H9 (cell line): ENCODE data around the gene ATXN1L. TPM values are rescaled to one million over a fixed set of nuclear protein-coding genes. Genes with fewer than 3 reads are reported as not detected.
A peak's percentile ranks its signal among the peaks of the same experiment; 100 is the strongest.

Experiments used
- DNase-seq: peaks from one replicate; pipeline ENCODE4 v3.0.0-alpha.2; 2017
- H2AFZ ChIP-seq: one replicate; pipeline ENCODE4 v1.6.1; 2013; ENCODE audit warnings: mild to moderate bottlenecking, low read length, control low read depth, moderate library complexity
- H2AK5ac ChIP-seq: 2 replicates; pipeline ENCODE4 v1.6.1; 2013; ENCODE audit warnings: low read length, control low read depth, mixed read lengths; ENCODE audit not compliant: insufficient read length
- H2BK120ac ChIP-seq: one replicate; pipeline ENCODE4 v1.6.1; 2013; ENCODE audit warnings: low read depth, mild to moderate bottlenecking, low read length, control low read depth, inconsistent platforms; ENCODE audit not compliant: poor library complexity, severe bottlenecking
- H2BK12ac ChIP-seq: 2 replicates; pipeline ENCODE4 v1.6.1; 2013; ENCODE audit warnings: low read length, control low read depth, mixed read lengths, low read depth; ENCODE audit not compliant: insufficient read length
- H2BK15ac ChIP-seq: 2 replicates; pipeline ENCODE4 v1.6.1; 2013; ENCODE audit warnings: low read depth, low read length, control low read depth
- H2BK20ac ChIP-seq: one replicate; pipeline ENCODE4 v1.6.1; 2013; ENCODE audit warnings: low read depth, mild to moderate bottlenecking, low read length, control low read depth, inconsistent platforms; ENCODE audit not compliant: poor library complexity, severe bottlenecking
- H2BK5ac ChIP-seq: 2 replicates; pipeline ENCODE4 v1.6.1; 2013; ENCODE audit warnings: low read length, control low read depth, mixed read lengths; ENCODE audit not compliant: insufficient read length
- H3K14ac ChIP-seq: 2 replicates; pipeline ENCODE4 v1.6.1; 2013; ENCODE audit warnings: low read length, control low read depth; ENCODE audit not compliant: insufficient read depth
- H3K18ac ChIP-seq: 2 replicates; pipeline ENCODE4 v1.6.1; 2013; ENCODE audit warnings: low read depth, mild to moderate bottlenecking, mixed read lengths, low read length, control low read depth; ENCODE audit not compliant: insufficient read length
- H3K23ac ChIP-seq: 2 replicates; pipeline ENCODE4 v1.6.1; 2013; ENCODE audit warnings: low read length, control low read depth, mixed read lengths, low read depth; ENCODE audit not compliant: insufficient read length
- H3K23me2 ChIP-seq: 2 replicates; pipeline ENCODE4 v1.6.1; 2013; ENCODE audit warnings: low read depth, mild to moderate bottlenecking, mixed read lengths, low read length, control low read depth; ENCODE audit not compliant: insufficient read length, poor library complexity, severe bottlenecking
- H3K27ac ChIP-seq: 2 replicates; pipeline ENCODE4 v1.5.1; 2013; ENCODE audit warnings: low read length, control low read depth, mixed read lengths, low read depth; ENCODE audit not compliant: insufficient read length
- H3K27me3 ChIP-seq: 2 replicates; pipeline ENCODE4 v1.6.1; 2013; ENCODE audit warnings: low read length, control low read depth, inconsistent platforms; ENCODE audit not compliant: insufficient read depth
- H3K4ac ChIP-seq: 2 replicates; pipeline ENCODE4 v1.6.1; 2013; ENCODE audit warnings: low read depth, mild to moderate bottlenecking, control low read depth, inconsistent platforms, low read length, moderate library complexity
- H3K4me1 ChIP-seq: 2 replicates; pipeline ENCODE4 v1.6.1; 2013; ENCODE audit warnings: low read length, control low read depth, inconsistent platforms; ENCODE audit not compliant: insufficient read depth
- H3K4me2 ChIP-seq: 2 replicates; pipeline ENCODE4 v1.6.1; 2013; ENCODE audit warnings: low read length, control low read depth, mixed read lengths; ENCODE audit not compliant: insufficient read length, insufficient read depth
- H3K56ac ChIP-seq: 2 replicates; pipeline ENCODE4 v1.6.1; 2013; ENCODE audit warnings: low read depth, mild to moderate bottlenecking, mixed read lengths, low read length, control low read depth; ENCODE audit not compliant: insufficient read length
- H3K79me1 ChIP-seq: 2 replicates; pipeline ENCODE4 v1.6.1; 2013; ENCODE audit warnings: low read depth, mild to moderate bottlenecking, moderate library complexity, low read length, control low read depth, inconsistent platforms; ENCODE audit not compliant: insufficient read depth, poor library complexity, severe bottlenecking
- H3K79me2 ChIP-seq: 2 replicates; pipeline ENCODE4 v1.6.1; 2013; ENCODE audit warnings: low read length, control low read depth, inconsistent platforms; ENCODE audit not compliant: insufficient read depth
- H3K9ac ChIP-seq: 2 replicates; pipeline ENCODE4 v1.6.1; 2013; ENCODE audit warnings: low read length, control low read depth, mixed read lengths; ENCODE audit not compliant: insufficient read length; ENCODE audit errors: extremely low read depth
- H3K9me3 ChIP-seq: one replicate; pipeline ENCODE4 v1.6.1; 2013; ENCODE audit warnings: low read depth, low read length, inconsistent platforms; ENCODE audit not compliant: control insufficient read depth
- H3T11ph ChIP-seq: one replicate; pipeline ENCODE4 v1.6.1; 2013; ENCODE audit warnings: mild to moderate bottlenecking, low read length, control low read depth, inconsistent platforms
- H4K20me1 ChIP-seq: one replicate; pipeline ENCODE4 v1.6.1; 2013; ENCODE audit not compliant: control insufficient read depth, insufficient read length, insufficient read depth
- H4K5ac ChIP-seq: 2 replicates; pipeline ENCODE4 v1.6.1; 2013; ENCODE audit warnings: low read depth, mild to moderate bottlenecking, mixed read lengths, low read length, control low read depth; ENCODE audit not compliant: insufficient read length
- H4K8ac ChIP-seq: replicated peaks from 2 replicates; pipeline ENCODE4 v1.6.1; 2013; ENCODE audit warnings: low read length, control low read depth, mixed read lengths, low read depth; ENCODE audit not compliant: insufficient read length
- H4K91ac ChIP-seq: 2 replicates; pipeline ENCODE4 v1.6.1; 2013; ENCODE audit warnings: low read depth, mild to moderate bottlenecking, moderate library complexity, mixed read lengths, low read length, control low read depth; ENCODE audit not compliant: insufficient read length
- H3K27ac Mint-ChIP-seq, 3 experiments: 2 replicates in 2 of 3; 3 replicates in 1 of 3; pipeline ENCODE4 v1.8.0; 2020 to 2021; ENCODE audit warnings: mixed read lengths in 3 of 3, mild to moderate bottlenecking in 1 of 3, moderate library complexity in 1 of 3
- H3K27me3 Mint-ChIP-seq: 2 replicates; pipeline ENCODE4 v1.8.0; 2021; ENCODE audit warnings: low read depth, mild to moderate bottlenecking, moderate library complexity, mixed read lengths
- H3K36me3 Mint-ChIP-seq, 3 experiments: 2 replicates in 2 of 3; 3 replicates in 1 of 3; pipeline ENCODE4 v1.8.0; 2020 to 2021; ENCODE audit warnings: low read depth in 3 of 3, mixed read lengths in 3 of 3; ENCODE audit not compliant: insufficient read depth in 1 of 3
- H3K4me1 Mint-ChIP-seq, 2 experiments: 2 replicates each; pipeline ENCODE4 v1.8.0; 2020; ENCODE audit warnings: mixed read lengths in 2 of 2
- H3K4me3 Mint-ChIP-seq, 2 experiments: 2 replicates in 1 of 2; 3 replicates in 1 of 2; pipeline ENCODE4 v1.8.0; 2020 to 2021; ENCODE audit warnings: mild to moderate bottlenecking in 2 of 2, mixed read lengths in 2 of 2, moderate library complexity in 1 of 2
- H3K9me3 Mint-ChIP-seq, 2 experiments: 2 replicates in 1 of 2; 3 replicates in 1 of 2; pipeline ENCODE4 v1.8.0; 2020; ENCODE audit warnings: mild to moderate bottlenecking in 2 of 2, mixed read lengths in 2 of 2, moderate library complexity in 1 of 2
- CTCF ChIP-seq: fragments of 200-600 bp; sonication (generic); conservative IDR thresholded peaks from 3 replicates; pipeline ENCODE4 v1.8.0; 2021; ENCODE audit warnings: antibody characterized with exemption, mild to moderate bottlenecking
- WGBS: extraction: QIAGEN DNeasy Blood & Tissue Kit; methylation state at CpG from one replicate; pipeline ENCODE4 v1.1.7; 2013; ENCODE audit warnings: missing lambda C conversion rate, low lambda C conversion rate, mixed read lengths; ENCODE audit not compliant: insufficient read length; ENCODE audit errors: extremely low coverage; 5-methylcytosine and 5-hydroxymethylcytosine counted together
- total RNA-seq: library from RNA; stranded (reverse); gene quantifications from 2 replicates; pipeline ENCODE4 v1.2.1, GENCODE V29; 2021

Gene ATXN1L
- total RNA-seq, 1 experiment from 2014 or later, result 30.3 TPM

- H4K8ac ChIP-seq, result no peak overlapping the region
Observed at GRCh38 chr16:71882505-71883167, 36.9 kb downstream of the ATXN1L start.

More at GRCh38 chr16:71882505-71883167, 36.9 kb downstream of the ATXN1L start:
- Histone ChIP-seq H3K9me3 (no peaks in the 10 kb centered on the region), H3K79me2 (no peaks in the 10 kb centered on the region), H3K27me3 (no peaks in the 10 kb centered on the region), H2BK15ac (no peak overlapping the region), H2AK5ac (no peak overlapping the region), H2BK120ac (no peak overlapping the region), H2BK12ac (no peak overlapping the region), H3K23ac (no peak overlapping the region), H3K79me1 (no peaks in the 10 kb centered on the region), H3K14ac (no peak overlapping the region), H3K4me2 (peak overlapping the region; percentile 86), H3K4ac (no peak overlapping the region), H4K5ac (no peak overlapping the region), H3K56ac (no peak overlapping the region), H2BK20ac (no peak overlapping the region), H4K91ac (no peak overlapping the region), H2BK5ac (no peak overlapping the region), H3K27ac (no peak overlapping the region), H3T11ph (no peak overlapping the region), H3K9ac (peak overlapping the region; percentile 5), H3K23me2 (peaks cover 15% of the 10 kb centered on the region), H4K20me1 (no peaks in the 10 kb centered on the region), H3K18ac (no peak overlapping the region), H3K4me1 (no peaks in the 10 kb centered on the region; the same call in 1 of the 2 replicates), H2AFZ (no peak overlapping the region)
- WGBS, result no CpG with 5 or more reads among the region's 9 CpGs
- TF ChIP-seq CTCF, result peak; percentile 88
- Mint-ChIP-seq H3K4me3 (peak overlapping the region; percentile 87 to 89), H3K27ac (peak overlapping the region in 2 of 3 experiments; percentile 66 to 95; a peak in 2 of 7 replicates), H3K27me3 (no peaks in the 10 kb centered on the region; the same call in 1 of the 2 replicates), H3K36me3 (peaks cover 16 to 34% (median 25%) of the 10 kb centered on the region in 3 experiments; a peak in 6 of 7 replicates), H3K4me1 (peaks cover 19 to 21% of the 10 kb centered on the region in 2 experiments), H3K9me3 (no peaks in the 10 kb centered on the region)
- DNase-seq, result peak; percentile 57
